Measurements from ENCODE around the gene REPS2. TPM values are rescaled to one million over a fixed set of nuclear protein-coding genes. Genes with fewer than 3 reads are reported as not detected.

REPS2 gene
- total RNA-seq, 1 donor from 2014 or later = 2.1 TPM

GRCh38 chrX:16999275-16999674, 52.8 kb downstream of the REPS2 start:
- DNase-seq (ENCODE audit: low read depth) = no peak

- DNase-seq (ENCODE audit: low read depth) = no peak
Observed at GRCh38 chrX:17000751-17001150, 54.3 kb downstream of the REPS2 start.

DNA sequence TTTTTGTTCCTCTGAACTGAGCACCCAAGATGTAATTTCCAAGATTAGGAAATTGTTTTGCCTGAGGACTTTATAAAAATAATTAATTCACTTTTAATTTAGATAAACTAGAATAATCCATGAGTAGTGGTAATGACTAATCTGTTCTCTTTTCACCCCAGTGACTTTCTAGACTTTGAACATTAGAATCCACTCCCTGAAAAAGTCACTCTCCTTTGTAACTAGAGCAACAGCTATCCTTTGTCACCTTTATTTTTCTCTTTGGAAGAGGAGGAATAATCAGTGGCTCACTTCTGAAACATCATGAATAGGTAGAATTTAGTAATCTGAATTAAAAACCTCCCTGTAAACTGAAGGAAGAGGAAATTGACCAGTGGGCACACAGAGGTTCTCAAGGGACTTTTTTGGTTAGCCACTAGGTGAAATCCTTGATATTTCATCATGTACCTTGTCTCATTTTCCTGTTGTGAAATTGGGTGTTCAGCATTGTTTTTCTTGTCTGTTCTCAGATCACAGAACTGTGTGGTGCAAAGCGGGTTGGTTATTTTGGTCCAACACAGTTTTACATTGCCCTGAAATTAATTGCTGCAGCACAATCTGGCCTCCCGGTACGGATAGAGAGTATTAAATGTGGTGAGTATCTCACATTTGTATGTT, 59.4 kb downstream of the REPS2 start:
- DNase-seq (ENCODE audit: low read depth) = no peak

GRCh38 chrX:17007134-17007768, 60.8 kb downstream of the REPS2 start:
- peak; percentile 88 for DNase-seq (ENCODE audit: low read depth)

- no peak for DNase-seq (ENCODE audit: low read depth)
Observed at GRCh38 chrX:17009856-17010625, 63.6 kb downstream of the REPS2 start.

DNA sequence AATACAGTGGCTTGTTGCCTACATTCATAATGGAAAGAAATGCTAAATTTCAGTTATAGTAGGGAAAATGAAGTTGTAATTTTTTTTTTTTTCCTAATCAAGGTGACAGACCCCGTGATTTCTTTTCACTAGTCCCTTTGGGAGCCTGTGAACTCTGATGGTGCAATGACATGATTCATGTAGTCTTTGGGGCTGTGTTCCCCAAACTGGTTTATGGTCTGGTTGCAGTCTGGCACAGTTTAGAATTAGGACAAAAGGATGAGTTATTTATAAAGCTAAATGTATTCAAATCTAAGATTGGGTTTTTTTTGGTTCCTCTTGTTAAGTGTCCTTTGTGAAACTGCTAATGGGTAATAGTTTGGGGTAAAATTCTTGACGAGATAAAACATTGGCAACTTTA, 66.0 kb downstream of the REPS2 start:
- no peak for DNase-seq (ENCODE audit: low read depth)

- DNase-seq (ENCODE audit: low read depth) = no peak
Observed at GRCh38 chrX:17014216-17014615, 67.8 kb downstream of the REPS2 start.

DNA sequence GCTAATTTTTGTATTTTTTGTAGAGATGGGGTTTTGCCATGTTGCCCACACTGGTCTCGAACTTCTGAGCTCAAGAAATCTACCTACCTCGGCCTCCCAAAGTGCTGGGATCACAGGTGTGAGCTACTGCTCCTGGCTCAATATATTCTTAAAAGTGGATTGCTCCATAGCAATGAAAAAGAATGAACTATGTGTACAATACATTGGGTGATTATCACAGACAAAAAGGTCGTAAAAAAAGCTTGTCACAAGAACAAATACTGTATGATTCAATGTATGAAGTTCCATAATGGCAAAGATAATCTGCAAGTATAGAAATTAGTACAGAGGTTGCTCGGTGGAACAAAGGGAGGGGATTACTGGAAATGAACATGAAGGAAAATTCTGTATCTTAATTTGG, 70.7 kb downstream of the REPS2 start:
- no peak for DNase-seq (ENCODE audit: low read depth)

DNA sequence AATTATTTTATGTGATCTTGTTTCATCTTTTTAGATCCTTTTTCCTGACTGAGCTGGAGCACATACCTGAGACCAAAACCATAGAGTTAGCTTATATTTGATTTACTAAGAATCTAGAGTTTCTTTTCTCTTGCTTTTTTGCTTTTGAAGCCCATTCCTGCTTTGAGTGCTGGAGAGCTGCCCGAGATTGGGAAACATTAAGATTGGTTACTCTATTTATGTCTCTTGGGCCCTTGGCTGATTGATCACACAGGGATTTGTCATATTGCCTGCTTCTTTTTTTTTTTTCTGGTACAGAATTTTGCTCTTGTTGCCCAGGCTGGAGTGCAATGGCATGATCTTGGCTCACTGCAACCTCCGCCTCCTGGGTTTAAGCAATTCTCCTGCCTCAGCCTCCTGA, 73.9 kb downstream of the REPS2 start:
- no peak for DNase-seq (ENCODE audit: low read depth)

- DNase-seq (ENCODE audit: low read depth) = no peak
Observed at GRCh38 chrX:17020851-17021821, 74.7 kb downstream of the REPS2 start.

- DNase-seq (ENCODE audit: low read depth) = peak; percentile 41
Observed at GRCh38 chrX:17021851-17022604, 75.6 kb downstream of the REPS2 start.

GRCh38 chrX:17023661-17024060, 77.2 kb downstream of the REPS2 start:
- no peak for DNase-seq (ENCODE audit: low read depth)

DNA sequence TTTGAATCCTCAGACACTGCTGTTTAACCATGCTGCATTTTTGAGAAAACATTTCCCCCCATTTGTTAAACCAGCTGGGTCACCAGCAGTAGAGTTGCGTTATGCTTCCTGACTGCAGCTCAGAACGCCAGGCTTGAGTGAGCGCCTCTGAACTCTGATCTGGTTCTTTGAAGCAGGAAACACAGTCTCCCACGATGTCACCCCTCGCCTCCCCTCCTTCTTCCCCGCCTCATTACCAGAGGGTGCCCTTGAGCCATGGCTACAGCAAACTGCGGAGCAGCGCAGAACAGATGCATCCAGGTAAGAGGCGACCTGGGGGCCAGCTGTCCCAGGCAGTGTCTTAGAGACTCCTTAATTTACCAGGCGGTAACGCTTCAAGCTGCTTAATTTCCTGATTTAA, 78.4 kb downstream of the REPS2 start:
- no peak for DNase-seq (ENCODE audit: low read depth)

- DNase-seq (ENCODE audit: low read depth) = no peak
Observed at GRCh38 chrX:17025621-17026302, 79.3 kb downstream of the REPS2 start.

GRCh38 chrX:17027931-17028330, 81.5 kb downstream of the REPS2 start:
- DNase-seq (ENCODE audit: low read depth) = no peak

DNA sequence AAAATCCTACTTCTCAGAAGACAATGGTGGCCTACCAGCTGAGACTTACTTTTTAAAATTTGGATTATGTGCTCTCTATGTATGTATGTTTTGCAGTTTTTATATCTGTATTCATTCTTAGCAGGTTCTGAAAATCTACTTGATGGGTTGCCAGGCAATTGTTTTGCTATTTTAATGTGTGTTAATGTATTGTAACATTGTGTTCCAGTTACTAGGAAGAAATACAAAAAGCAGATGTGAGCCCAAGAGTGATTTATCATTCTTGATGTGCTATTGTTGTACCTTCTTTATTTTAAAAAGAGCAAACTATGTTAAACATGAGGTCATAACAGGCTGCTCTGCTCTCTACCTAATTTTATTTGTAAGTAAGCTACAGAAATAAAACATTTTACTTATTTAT, 81.9 kb downstream of the REPS2 start:
- DNase-seq (ENCODE audit: low read depth) = no peak

GRCh38 chrX:17030092-17030491, 83.6 kb downstream of the REPS2 start:
- DNase-seq (ENCODE audit: low read depth) = peak; percentile 30

DNA sequence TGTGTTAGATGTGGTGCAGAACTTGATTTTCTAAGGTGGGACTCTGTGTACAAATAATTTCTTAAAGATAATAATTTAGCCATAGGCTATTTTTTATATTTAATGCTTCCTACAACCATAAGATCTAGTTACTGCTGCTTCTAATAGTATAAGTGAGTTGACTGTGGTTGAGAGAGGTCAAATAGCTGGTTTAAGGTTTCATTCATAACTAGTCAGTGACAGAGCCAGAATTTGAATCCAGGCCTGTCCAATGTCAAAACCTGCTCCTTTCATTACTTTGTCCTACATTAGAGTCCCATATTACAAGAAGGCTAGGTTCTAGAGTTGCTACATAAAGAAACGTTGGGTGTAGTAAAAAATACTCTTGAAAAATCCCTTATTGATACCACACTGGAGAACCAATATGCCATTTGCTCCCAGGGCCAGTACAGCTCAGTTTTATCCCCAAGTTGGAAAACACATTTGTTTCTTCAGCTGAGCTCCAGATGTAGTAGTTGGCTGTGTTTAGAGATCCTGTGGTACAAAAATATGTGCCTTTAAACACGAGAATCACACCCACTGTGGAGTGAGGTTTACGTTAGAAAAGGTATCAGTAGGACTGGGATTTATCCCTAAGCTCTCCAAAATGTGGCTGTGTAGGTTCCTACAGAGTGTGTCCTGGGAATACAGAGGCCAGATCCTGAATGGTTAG, 84.3 kb downstream of the REPS2 start:
- DNase-seq (ENCODE audit: low read depth) = peak; percentile 18

GRCh38 chrX:17031827-17032226, 85.4 kb downstream of the REPS2 start:
- peak; percentile 12 for DNase-seq (ENCODE audit: low read depth)

All from myocyte (in vitro differentiated cells).